ENCODE results near the gene BOK.

GRCh38 chr2:241569831-241570281, 11.3 kb downstream of the BOK start:
- no peak for TF ChIP-seq CTCF (IDR thresholded peaks at IDR 0.05)
- TF ChIP-seq EP300 (IDR thresholded peaks at IDR 0.05): no peak
- no peak for TF ChIP-seq POLR2A (IDR thresholded peaks at IDR 0.05)

All from tibial nerve (tissue), 4 donors.